Stimulated activated CD8-positive, alpha-beta memory T cell treated with anti-CD3 and anti-CD28 coated beads, Interleukin-7, amount 100 ng/mL, for 4 hours (primary cell): ENCODE results near the gene HOXA5.

ENCODE experiments used
- DNase-seq, 2 donors: peaks; one replicate each; pipeline ENCODE4 v3.0.0-alpha.2; 2020; ENCODE audit warnings: low read depth in 2 of 2

Gene HOXA5

DNA sequence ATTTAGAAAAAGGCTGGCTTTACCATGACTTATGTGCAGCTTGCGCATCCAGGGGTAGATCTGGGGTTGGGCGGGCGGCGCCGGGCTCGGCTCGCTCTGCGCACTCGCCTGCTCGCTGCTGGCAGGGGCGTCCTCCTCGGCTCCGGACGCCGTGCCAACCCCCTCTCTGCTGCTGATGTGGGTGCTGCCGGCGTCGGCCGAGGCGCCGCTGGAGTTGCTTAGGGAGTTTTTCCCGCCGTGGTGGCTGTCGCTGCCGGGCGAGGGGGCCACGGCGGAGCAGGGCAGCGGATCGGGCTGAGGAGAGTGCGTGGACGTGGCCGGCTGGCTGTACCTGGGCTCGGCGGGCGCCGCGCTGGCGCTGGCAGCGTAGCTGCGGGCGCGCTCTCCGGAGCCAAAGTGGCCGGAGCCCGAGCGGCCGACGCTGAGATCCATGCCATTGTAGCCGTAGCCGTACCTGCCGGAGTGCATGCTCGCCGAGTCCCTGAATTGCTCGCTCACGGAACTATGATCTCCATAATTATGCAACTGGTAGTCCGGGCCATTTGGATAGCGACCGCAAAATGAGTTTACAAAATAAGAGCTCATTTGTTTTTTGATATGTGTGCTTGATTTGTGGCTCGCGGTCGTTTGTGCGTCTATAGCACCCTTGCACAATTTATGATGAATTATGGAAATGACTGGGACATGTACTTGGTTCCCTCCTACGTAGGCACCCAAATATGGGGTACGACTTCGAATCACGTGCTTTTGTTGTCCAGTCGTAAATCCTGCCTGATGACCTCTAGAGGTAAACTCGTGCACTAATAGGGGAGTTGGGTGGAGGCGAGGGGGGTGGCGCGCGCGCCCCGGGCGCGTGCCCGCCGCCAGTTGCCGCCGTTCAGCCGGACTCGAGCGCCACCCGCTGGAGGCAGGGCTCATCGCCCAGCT is at the start of gene HOXA5:
Gene HOXA5, minus strand, starts transcription at position 659 of the 927 bp plus-strand sequence. Its CDS starts 74 bp downstream, at position 585.
- DNase-seq = no peak

DNA sequence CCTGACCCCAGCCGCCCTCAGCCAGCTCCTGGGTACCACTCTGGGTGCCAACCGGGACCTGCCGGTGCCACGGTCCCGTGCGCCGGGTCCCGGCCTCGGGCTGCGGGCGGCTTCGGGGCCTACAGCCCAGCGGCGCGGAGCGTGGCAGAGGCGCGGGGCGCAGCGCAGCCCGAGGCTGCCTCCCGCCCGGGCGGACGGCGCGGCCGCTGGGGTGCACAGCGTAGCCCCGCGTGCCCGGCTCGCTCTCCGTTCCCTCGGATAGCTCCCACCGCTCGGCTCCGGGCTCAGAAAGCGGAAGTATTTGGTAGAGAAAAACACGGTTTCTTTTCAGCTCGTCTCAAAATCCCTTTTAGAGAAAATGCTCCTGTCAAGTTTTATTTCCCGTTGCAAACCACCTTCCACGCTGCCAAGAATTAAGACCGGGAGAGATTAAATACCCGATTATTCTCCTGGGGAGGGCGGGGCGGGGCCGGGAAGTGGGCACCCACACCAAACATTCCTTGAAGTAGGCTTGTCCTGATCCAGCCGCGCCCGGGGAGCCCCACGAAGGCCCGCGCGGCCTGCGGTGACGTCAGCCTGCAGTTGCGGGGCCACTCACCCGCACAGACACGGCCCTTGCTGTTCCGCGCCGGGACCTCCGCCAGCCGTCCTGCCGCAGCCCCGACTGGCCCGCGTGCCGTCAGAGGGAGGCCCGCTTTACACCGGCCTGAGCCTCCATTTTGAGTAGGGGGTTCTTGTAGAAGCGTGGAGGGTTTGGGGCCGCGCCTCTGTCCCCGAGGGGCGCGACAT is 49.3 kb upstream of the HOXA5 start:
- no peak for DNase-seq

GRCh38 chr7:27191833-27192545 is 48.5 kb upstream of the HOXA5 start:
- no peak for DNase-seq

- no peak for DNase-seq
Measured at GRCh38 chr7:27191161-27191731, 47.8 kb upstream of the HOXA5 start.

GRCh38 chr7:27189997-27190748 is 46.7 kb upstream of the HOXA5 start:
- no peak for DNase-seq

GRCh38 chr7:27189295-27189996 is 46.0 kb upstream of the HOXA5 start:
- no peak for DNase-seq

- no peak for DNase-seq
Measured at GRCh38 chr7:27188386-27189294, 45.2 kb upstream of the HOXA5 start.

DNA sequence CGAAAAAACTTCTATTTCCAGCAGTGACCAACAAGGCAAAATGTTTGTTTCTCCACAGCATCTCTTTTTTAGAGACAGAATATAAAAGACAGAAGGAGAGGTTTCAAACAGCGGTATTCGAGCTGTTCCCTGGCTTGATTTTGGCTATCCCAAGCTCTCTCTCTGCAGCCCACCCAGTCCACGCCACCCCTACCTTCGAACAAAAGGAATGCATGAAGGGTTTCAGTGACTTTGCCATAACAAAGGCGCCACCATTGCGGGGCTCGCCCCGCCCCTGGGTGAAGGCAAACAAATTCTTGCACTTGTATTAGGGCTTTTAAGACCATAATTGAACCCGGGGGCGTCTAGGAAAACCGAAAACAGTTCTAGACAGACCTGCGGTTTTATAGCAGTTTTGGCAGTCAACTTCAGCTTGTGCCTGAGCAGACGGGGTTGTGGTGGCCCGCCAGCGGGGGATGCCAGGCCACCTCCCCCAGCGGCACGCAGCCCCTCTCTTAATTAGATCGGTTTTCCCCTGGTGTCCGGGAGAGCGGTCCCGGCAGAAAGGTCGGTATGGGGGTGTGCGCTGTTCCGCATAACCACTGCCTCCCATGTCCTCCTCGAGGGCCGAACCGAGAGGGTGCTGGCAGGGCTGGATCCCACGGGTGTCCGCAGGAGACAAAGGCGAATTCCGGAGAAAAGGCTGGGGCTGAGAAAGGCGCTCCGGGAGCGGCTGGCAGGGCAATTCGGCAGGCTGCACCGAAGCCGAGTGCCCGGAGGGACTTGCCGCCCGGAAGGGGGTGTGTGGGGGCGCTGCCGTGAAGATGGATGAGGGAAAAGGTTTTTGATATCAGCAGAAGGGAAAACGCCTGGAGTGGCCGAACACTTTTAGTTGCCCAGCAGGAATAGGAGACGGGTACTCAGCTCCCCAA is 44.2 kb upstream of the HOXA5 start:
- no peak for DNase-seq

DNA sequence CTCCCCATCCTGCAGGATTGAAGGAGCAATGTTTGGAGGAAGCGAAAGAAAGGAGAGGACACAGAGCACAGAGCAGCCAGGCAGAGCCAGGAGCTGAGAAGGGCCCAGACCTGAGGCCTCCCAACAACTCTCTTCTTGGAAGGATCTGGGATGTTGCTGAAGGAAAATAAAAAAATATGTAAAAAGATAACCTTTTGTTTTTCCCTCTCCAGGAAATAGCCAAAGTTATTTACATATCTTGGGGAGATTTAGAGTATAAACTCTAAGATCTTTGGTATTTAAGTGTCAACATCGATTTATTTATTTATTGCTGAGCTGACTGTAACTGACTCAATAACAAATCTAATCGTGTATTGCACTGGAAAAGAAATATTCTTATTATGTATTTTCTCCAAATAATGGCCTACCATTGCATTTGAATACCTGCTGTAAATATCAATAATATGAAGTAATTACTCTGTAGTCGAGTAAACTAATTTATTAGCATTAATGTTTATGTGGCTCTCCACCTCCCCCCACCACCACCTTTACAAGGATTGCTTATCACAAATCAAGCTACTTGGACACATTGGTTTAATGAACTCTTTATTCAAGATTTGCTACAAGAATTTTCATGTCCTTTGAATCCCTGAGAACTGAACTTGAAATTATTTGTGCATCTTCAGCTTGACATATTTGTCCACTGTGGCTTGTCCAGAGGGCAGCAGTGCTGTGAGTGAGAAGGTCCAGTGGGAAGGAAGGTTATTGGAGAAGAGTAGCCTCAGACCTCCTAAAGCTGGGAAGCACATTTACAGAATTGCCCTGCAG is 43.4 kb upstream of the HOXA5 start:
- DNase-seq = no peak

DNA sequence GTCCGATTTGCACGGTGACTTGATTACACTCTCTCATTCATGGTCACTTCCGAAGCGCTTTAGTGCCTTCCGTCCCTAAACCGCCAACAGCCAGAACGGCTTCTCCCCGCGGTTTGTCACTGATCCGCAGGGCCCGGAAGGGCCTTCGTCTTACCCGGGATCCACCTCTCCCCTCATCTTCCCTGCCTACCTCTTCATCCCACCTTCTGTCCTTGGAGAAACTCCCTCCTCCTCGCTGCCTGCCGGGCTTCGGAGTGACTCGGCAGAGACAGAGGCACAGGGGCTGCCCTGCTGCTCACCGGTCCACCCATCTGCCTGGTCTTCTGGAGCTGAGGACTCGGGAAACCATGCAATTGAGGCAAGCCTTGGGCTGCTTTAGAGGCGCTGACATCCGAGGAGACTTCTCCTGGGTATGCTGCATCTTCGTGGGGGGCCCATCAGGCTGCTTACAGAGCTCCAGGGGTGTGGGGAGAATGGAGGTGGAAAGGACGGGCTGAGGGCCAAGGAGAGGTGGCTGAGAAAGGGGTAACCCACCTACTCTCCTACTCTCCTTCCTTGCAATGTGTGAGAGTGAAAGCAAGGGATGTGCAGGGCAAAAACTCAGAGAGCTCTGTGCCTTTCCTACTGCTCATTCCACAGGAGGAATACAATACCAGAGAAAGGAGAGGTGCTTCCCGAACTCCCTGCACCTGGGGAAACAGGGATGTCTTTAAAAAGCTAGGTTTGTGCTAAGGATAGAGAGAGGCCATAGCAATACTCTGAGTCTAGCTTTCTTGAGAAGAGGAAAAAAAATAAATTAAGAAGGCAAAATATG is 42.6 kb upstream of the HOXA5 start:
- no peak for DNase-seq

DNA sequence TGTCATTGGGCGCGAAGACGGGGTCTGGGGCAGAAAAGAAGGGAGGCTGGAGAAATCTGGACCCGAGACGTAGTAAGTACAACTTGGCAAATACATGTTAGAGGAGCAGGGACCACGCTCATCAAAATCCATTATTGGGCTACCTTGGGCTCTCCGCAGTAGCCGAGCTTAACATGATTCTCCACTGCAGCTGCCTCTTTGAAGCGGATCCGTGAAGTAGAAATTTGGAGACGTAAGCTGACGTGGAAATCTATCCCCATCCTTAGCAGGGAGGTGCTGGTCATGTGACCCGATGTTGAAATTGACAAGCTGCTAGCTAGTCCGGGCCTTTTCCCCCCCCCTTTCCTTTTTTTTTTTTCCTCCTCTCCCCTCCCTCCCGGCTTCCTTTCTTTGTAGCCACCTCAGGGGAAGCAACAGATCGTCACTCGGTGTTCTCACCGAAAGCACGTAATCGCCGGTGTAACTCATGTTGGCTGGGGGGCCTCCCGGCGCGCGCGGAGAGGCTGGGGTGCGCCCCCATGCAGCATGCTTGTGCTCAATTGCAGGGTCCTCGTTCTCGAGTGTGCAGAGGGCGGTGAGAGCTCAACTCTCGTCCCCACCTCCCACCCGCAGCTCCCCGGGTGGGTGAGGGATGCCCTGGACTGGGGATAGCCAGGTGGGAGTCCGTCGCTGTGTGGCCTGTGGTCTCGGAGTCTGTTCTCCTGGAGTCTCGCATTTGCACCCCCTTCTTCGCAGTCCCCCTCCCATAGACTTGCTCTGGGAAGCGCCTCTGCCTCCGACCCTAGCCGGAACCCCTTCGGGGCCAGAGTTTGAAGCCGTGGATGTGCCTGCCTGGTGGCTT is 41.8 kb upstream of the HOXA5 start, which contains the start of gene HOXA11:
Gene HOXA11, minus strand, starts transcription at position 220 of the 841 bp plus-strand sequence. Its CDS starts 88 bp downstream, at position 132.
- DNase-seq = no peak

DNA sequence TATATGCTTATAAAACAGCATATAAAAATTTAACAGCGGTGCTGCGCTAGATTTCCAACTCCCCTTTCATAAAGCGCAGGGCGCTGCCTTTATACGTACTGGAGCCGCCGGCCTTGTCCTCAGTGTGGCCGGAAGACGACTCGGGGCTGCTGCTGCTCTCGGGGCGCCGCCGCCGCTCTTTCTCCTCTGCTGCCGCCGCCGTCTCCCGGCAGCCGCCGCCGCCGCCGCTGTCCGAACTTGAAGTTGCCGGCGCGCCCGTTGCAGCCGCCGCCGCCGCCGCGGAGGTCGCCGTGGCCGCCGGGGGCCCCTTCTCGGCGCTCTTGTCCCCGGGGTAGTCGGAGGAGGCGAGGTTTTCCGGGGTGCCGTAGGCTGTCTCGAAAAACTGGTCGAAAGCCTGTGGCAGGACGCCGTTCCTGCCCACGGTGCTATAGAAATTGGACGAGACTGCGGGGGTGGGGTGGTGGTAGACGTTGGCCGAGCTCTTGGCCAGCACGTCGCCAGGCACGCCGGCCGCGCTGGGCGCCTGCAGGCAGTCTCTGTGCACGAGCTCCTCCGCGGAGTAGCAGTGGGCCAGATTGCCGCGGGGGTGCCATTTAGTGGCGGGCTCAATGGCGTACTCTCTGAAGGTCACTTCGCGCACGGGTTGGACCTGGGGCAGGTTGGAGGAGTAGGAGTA is 41.0 kb upstream of the HOXA5 start:
- no peak for DNase-seq

- no peak for DNase-seq
Measured at GRCh38 chr7:27183682-27184336, 40.3 kb upstream of the HOXA5 start.
